Stimulated activated CD4-positive, alpha-beta T cell treated with anti-CD3 and anti-CD28 coated beads, Interleukin-4, amount 100 ng/mL, for 24 hours (primary cell): ENCODE data around the gene TAF11.
"Not testable (repeated sequence)": the region's sequence is repeated elsewhere in the genome, so short reads cannot be mapped to it uniquely, and the experiment has no call there.

ENCODE experiments used
- DNase-seq: peaks from one replicate; pipeline ENCODE4 v3.0.0-alpha.2; 2020

Gene TAF11

GRCh38 chr6:34864007-34864406 lies 23.8 kb downstream of the TAF11 start:
- DNase-seq: no peak

- no peak for DNase-seq
Observed at GRCh38 chr6:34860776-34861175, 27.1 kb downstream of the TAF11 start.

- DNase-seq: no peak
Observed at GRCh38 chr6:34859951-34860350, 27.9 kb downstream of the TAF11 start.

- DNase-seq: no peak
Observed at GRCh38 chr6:34858681-34859080, 29.2 kb downstream of the TAF11 start.

- DNase-seq: no peak
Observed at GRCh38 chr6:34855463-34855862, 32.4 kb downstream of the TAF11 start.

- DNase-seq: no peak
Observed at GRCh38 chr6:34852406-34853085, 35.3 kb downstream of the TAF11 start.

GRCh38 chr6:34851361-34851760 lies 36.5 kb downstream of the TAF11 start:
- no peak for DNase-seq

GRCh38 chr6:34849066-34849465 lies 38.8 kb downstream of the TAF11 start:
- not testable (repeated sequence) for DNase-seq

GRCh38 chr6:34839666-34840352 lies 48.0 kb downstream of the TAF11 start:
- DNase-seq: no peak

- no peak for DNase-seq
Observed at GRCh38 chr6:34837528-34837927, 50.3 kb downstream of the TAF11 start.

- no peak for DNase-seq
Observed at GRCh38 chr6:34836451-34836850, 51.4 kb downstream of the TAF11 start.

GRCh38 chr6:34836008-34836407 lies 51.8 kb downstream of the TAF11 start:
- DNase-seq: no peak

GRCh38 chr6:34834789-34835518 lies 52.9 kb downstream of the TAF11 start:
- DNase-seq: no peak

- no peak for DNase-seq
Observed at GRCh38 chr6:34832942-34833341, 54.9 kb downstream of the TAF11 start.

GRCh38 chr6:34829137-34829536 lies 58.7 kb downstream of the TAF11 start:
- DNase-seq: no peak
